Posterior vena cava (tissue), 2 donors: ENCODE measurements around the gene GOLGA7B. TPM values are rescaled to one million over a fixed set of nuclear protein-coding genes. Genes with fewer than 3 reads are reported as not detected.

Source experiments
- DNase-seq: peaks from one replicate; pipeline ENCODE4 v3.0.0-alpha.2; 2020; ENCODE audit warnings: low spot score
- intact Hi-C, 2 donors: fragments of 100-400 bp; cut with DNase I; formaldehyde crosslinking; loops; one replicate each; pipeline versions ENCODE4 v1.14.1 to v1.14.2; 2022 to 2023
- total RNA-seq, 2 donors: library from RNA; stranded (reverse); fragmentation: NEBNext Ultra II Directional; extraction: Animal tissue kit (Norgen Biotek cat#: 25700); gene quantifications; one replicate each; pipeline ENCODE4 v1.2.1, GENCODE V29; 2021
- donor health status: DM: yes; HTN: yes; CAD: no.
- donor health status: DM: yes; HTN: yes; CAD: no.

Gene GOLGA7B
- total RNA-seq, 2 donors from 2014 or later: 0.19 TPM

GRCh38 chr10:97861097-97861750 is 11.6 kb downstream of the GOLGA7B start:
- no peak for DNase-seq
- intact Hi-C loops: loop anchor here in 1 of 2 donors (10.0 kb wide), 1 partner anchor 66 kb away; no protein-coding TSS in a partner anchor

- intact Hi-C loops: loop anchor here in 1 of 2 donors (10.0 kb wide), 1 partner anchor 67 kb away; no protein-coding TSS in a partner anchor
- DNase-seq: no peak
These were observed 12.3 kb downstream of the GOLGA7B start for GRCh38 chr10:97861924-97862323.

GRCh38 chr10:97863808-97864207 is 14.2 kb downstream of the GOLGA7B start:
- intact Hi-C loops: loop anchor here in 1 of 2 donors (10.0 kb wide), 1 partner anchor 69 kb away; no protein-coding TSS in a partner anchor
- DNase-seq: no peak

- intact Hi-C loops: loop anchor here (5.0 to 10.0 kb wide), 2 partner anchors 71 to 73 kb away; no protein-coding TSS in a partner anchor
- no peak for DNase-seq
These were observed 15.8 kb downstream of the GOLGA7B start for GRCh38 chr10:97865488-97865887.

GRCh38 chr10:97866524-97867219 is 17.0 kb downstream of the GOLGA7B start:
- intact Hi-C loops: loop anchor here (5.0 to 10.0 kb wide), 2 partner anchors 72 to 74 kb away; no protein-coding TSS in a partner anchor
- DNase-seq: no peak

- intact Hi-C loops: loop anchor here (5.0 to 10.0 kb wide), 2 partner anchors 73 to 75 kb away; no protein-coding TSS in a partner anchor
- no peak for DNase-seq
These were observed 17.7 kb downstream of the GOLGA7B start for GRCh38 chr10:97867220-97867800.

- intact Hi-C loops: loop anchor here (5.0 to 10.0 kb wide), 2 partner anchors 73 to 76 kb away; no protein-coding TSS in a partner anchor
- DNase-seq: no peak
These were observed 18.6 kb downstream of the GOLGA7B start for GRCh38 chr10:97868134-97868685.

GRCh38 chr10:97869091-97870042 is 19.7 kb downstream of the GOLGA7B start:
- intact Hi-C loops: loop anchor here (5.0 to 10.0 kb wide), 2 partner anchors 75 to 77 kb away; no protein-coding TSS in a partner anchor
- peak; percentile 90 for DNase-seq

GRCh38 chr10:97870990-97871389 is 21.3 kb downstream of the GOLGA7B start:
- DNase-seq: no peak
- intact Hi-C loops: no loop called here

- intact Hi-C loops: no loop called here
- peak; percentile 89 for DNase-seq
These were observed 23.9 kb downstream of the GOLGA7B start for GRCh38 chr10:97873569-97873968.

- no peak for DNase-seq
- intact Hi-C loops: no loop called here
These were observed 24.7 kb downstream of the GOLGA7B start for GRCh38 chr10:97874332-97874731.

- intact Hi-C loops: no loop called here
- DNase-seq: peak; percentile 92
These were observed 25.7 kb downstream of the GOLGA7B start for GRCh38 chr10:97875391-97875790.

GRCh38 chr10:97876402-97876801 is 26.8 kb downstream of the GOLGA7B start:
- DNase-seq: no peak
- intact Hi-C loops: no loop called here

GRCh38 chr10:97879241-97879640 is 29.6 kb downstream of the GOLGA7B start:
- no peak for DNase-seq
- intact Hi-C loops: no loop called here

- intact Hi-C loops: no loop called here
- peak; percentile 44 for DNase-seq
These were observed 30.5 kb downstream of the GOLGA7B start for GRCh38 chr10:97880109-97880508.

- intact Hi-C loops: no loop called here
- peak; percentile 66 for DNase-seq
These were observed 32.8 kb downstream of the GOLGA7B start for GRCh38 chr10:97882142-97883091.

GRCh38 chr10:97883092-97883485 is 33.4 kb downstream of the GOLGA7B start:
- no peak for DNase-seq
- intact Hi-C loops: no loop called here
